Inferior parietal cortex (tissue), 1 donor: ENCODE results near the gene FLVCR2.
"Not testable (repeated sequence)": the region's sequence is repeated elsewhere in the genome, so short reads cannot be mapped to it uniquely, and the experiment has no call there.

Experiments
- DNase-seq: peaks from one replicate; pipeline ENCODE4 v3.0.0-alpha.2; 2016; ENCODE audit errors: extremely low spot score

The FLVCR2 gene

DNA sequence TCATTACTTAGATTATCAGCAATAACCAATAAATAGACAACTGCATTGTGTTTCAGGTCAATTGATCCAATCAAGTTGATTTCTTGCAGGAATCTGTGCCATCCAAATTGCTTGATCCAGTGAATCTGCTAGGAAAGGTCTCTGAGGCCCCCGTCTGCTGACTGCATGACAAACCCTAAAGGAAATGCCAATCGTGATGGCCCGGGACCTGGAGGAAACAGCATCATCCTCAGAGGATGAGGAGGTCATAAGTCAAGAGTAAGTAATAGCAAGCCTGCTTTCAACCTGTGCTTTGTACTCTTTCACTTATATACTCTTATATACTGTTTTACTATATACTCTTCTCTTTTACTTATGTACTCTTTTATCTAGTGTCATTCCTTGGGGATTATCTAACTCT is 84.5 kb downstream of the FLVCR2 start:
- no peak for DNase-seq

DNA sequence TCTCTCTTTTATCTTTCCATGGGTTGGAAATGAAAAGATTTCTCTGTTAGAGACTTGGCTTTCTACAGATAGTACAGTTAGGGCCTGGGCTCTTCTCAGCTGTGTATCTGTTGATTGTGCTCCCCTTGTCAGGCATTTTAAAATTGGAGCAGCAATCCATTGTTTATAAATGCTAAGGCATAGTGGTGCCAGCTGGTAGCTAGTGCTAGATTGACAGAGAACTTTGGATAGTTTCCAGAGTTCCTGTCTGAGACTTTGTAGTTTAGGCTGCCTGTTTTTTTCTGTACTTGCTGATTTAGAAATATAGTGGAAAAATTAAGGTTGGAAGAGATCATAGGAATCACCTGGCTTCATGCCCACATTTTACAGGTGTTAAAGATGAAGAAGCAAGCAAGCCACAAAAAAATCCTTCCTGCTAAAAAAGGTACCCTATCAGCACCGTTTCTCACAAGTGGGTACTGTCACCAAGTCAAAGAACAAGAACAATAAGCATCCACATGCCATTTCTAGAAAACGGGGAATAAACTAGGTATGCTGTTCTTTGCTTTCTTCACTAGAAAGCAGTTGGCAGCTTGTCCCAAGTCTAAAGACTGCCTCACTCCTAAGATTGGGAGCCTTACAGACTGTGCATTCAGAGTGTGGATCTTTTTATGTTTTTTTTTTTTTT is 88.8 kb downstream of the FLVCR2 start:
- DNase-seq: peak; percentile 25

DNA sequence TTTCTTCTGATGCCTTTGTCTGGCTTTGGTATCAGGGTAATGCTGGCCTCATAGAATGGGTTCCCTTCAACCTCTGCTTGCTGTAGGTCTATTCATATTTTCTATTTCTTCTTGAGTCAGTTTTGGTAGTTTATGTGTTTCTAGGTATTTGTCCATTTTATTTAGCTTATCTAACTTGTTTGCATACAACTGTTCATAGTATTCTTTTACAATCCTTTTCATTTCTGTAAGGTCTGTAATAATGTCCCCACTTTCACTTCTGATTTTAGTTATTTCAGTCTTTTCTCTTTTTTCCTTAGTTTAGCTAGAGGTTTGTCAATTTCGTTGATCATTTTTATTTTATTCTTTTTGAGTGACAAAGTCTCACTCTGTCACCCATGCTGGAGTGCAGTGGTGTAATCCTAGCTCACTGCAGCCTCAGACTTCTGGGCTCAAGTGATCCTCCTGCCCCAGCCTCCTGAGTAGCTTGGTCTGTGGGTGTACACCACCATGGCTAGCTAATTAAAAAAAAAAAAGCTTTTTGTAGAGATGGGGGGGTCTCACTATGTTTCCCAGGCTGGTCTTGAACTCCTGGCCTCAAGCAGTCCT is 94.3 kb downstream of the FLVCR2 start:
- no peak for DNase-seq

DNA sequence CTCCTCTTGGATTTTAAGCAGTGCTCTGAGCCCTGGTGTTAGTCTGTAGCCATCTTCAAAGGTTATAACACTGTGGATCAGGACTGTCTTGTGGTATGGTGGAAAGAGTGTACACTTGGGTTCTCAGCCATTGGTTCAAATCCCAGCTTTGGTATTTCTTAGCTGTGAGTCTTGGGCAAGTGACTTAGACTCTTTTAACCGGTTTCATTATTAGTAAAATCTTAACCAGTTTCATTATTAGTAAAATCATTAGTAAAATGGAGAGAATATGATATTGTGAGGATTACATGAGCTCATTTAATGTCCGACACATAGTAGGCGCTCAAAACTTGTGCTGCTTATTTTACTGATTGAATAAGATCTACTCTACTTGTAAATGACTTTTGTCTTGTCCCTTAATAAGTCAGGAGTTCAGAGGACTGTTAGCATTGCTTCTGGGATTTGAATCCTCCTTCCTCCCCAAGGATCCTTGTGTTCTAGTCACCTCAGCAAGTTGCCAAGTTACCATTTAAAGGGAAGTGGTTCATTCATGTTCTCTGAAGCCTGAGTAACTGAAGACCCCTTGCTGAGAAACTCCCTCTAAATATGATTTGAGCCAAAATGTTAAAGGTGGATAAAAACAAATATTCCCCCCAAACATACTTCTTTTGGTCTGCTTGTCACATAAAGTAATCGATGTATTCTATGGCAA is 95.1 kb downstream of the FLVCR2 start:
- no peak for DNase-seq

DNA sequence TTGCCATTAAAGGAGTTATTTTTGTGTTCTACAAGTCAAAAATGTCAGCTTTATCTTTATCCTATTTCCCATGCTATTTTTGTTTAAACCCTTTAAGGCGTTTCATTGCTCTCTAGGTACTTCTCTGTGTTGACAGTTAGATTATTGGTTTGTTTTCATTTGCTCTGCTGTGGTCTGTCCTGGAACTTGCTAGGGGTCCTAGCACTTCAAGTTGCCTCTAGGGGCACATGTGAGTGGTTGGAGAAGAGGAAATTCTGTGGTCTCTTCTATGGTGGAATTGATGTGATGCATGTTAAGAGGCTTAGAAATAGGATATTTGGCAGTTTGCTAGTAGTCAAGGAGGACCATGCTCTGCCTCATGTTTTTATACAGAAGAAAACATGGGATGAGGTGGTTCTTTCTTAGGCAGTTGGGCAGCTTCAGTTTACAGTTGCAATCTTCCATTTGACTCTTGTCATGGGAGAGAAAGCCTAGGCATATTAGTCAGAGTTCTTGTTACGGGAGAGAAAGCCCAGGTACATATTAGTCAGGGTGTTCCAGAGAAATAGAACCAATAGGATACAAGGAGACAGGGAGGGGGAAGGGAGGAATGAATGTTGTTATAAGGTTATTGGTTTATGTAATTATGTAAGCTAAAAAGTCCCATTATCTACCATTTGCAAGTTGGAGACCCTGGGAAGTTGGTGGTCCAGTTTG is 97.0 kb downstream of the FLVCR2 start:
- no peak for DNase-seq

DNA sequence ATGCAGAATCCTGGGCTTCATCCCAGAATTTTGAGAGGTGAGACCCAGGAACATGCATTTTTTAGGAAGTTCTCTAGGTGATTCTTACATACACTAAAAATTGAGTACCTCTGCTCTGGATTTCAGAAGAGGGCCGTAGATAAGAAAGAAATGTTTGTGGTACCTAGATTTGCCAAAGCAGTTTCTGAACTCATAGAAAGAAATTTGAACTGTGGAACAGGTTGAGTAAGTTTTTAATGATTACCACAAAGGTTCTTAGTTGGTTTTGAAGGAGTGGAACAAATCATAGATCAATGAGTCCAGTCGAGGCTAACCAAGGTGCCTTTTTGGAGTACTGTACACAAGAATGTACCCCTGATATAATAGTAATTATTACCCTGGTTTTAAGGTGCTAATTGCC is 107.5 kb downstream of the FLVCR2 start:
- no peak for DNase-seq

DNA sequence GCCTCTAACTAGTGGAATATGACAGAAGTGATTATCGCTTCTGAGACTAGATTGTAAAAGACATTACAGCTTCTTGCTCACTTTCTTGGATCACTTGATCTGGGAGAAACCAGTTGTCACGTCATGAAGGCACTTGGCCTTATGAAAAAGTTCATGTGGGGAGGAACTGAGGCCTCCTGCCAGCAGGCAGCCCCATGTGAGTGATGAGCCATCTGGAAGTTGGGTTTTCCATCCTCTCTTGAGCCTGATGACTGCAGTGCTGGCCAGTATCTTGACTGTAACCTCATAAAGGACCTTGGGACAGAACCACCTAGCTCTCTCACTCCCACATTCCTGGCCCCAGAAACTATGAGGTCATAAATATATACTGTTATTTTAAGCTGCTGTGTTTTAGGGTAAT is 110.6 kb downstream of the FLVCR2 start:
- no peak for DNase-seq

DNA sequence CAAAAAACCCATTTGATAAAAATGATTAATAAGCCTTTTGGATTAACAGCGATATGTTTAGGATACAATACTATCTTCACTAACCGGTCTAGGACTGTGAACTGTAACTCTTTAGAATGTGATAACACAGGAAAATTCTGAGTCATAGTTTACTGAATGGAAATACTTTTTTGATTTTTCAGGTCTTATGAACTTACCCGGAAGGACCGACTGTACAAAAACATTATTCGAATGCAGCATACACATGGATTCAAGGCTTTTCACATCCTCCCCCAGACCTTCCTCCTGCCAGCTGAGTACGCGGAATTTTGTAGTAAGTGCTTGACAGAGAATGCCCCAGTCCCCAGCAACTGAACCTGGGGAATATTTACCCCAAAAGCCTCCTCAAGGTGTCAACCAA is 111.6 kb downstream of the FLVCR2 start:
- no peak for DNase-seq

DNA sequence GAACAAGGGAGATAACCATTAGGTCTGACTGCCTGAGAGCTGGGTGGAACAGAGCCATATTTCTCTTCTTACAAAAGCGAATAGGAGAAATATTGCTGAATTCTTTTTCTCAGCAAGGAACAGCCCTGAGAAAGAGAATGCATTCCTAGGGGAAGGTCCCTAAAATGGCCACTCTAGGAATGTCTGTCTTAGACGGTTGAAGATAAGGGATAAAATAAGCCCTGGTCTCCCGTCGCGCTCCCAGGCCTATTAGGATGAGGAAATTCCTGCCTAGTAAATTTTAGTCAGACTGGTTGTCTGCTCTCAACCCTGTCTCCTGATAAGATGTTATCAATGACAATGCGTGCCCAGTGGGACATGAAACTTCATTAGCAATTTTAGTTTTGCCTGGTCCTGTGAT is 116.6 kb downstream of the FLVCR2 start:
- not testable (repeated sequence) for DNase-seq

DNA sequence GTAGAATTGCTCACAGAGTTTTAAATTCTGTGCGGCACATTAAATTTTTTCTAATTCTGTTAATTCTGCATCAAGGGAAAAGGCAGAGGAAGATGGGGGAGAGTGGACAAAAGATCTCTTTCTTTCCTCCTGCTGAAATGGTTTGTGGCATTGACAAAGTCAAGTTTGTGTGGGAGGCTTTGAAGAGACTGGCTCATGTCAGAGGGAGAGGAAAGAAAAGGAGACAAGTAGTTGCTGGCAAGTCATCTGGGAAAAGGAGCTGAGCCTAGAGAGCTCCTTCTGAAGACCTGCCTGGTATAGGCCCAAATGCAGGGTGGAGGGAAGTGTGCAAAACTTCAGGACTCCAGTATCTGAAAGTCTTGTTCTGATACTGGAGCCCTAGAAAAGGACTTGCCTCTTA is 119.0 kb downstream of the FLVCR2 start:
- no peak for DNase-seq
